Skeletal muscle cell (primary cell): Measurements from ENCODE around the gene TMEM232.

Experiments
- DNase-seq: peaks from one replicate; pipeline ENCODE4 v3.0.0-alpha.2; 2010; ENCODE audit warnings: low read depth
- H3K4me3 ChIP-seq: 2 replicates; pipeline ENCODE4 v1.5.1; 2011; ENCODE audit warnings: low read depth, mild to moderate bottlenecking, control low read depth, low read length, moderate library complexity

TMEM232 gene

DNA sequence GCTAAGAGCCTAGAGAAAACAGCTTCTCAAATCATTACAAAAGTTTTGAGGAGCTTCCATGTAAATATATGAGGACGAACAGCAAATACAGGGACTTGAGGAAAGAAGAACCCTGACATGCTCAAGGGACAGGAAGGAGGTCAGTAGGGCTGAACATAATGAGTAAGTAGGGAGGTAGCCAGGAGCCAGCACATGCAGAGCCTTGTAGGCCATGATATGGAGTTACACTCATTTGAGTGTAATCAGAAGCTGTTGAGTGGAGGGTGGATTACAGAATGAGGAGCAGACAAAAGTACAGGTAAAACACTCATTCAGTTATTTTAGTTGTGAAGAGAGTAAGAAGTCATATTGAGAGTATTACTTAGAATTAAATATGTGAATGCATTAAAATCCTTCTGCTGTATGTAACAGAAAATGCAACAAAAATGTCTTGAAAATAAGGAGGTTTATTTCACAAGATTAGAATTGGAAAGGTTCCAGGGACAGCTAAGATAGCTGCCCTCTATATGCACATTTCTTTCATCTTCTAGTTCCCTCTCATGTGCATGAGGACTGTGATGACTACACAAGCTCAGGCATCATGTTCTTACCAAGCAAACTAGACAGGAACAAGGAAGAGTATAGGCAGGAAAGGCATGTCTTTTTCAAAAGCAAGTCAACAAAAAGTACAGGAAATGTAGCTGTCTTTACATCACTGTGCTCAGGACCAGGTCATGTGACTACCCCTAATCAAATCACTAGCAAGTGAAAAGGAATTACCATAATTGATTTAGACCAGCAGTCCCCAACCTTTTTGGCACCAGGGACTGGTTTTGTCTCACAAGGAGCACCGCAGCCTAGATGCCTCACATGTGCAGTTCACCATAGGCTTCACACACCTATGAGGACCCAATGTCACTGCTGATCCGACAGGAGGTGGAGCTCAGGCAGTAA is 87.2 kb downstream of the TMEM232 start:
- no peak overlapping the region for H3K4me3 ChIP-seq
- DNase-seq: no peak

DNA sequence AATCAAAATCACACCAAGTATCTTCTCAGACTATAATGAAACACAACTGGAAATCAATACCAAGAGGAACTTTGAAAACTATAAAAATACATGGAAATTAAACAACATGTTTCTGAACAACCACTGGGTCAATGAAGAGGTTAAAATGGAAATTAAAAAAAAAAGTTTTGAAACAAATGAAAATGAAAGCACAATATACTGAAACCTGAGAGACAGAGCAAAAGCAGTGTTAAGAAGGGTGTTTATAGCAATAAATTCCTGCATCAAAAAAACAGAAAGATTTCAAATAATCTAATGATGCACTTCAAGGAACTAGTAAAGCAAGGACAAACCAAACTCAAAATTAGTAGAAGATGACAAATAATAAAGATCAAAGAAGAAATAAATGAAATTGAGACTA is 92.0 kb downstream of the TMEM232 start:
- DNase-seq: no peak

DNA sequence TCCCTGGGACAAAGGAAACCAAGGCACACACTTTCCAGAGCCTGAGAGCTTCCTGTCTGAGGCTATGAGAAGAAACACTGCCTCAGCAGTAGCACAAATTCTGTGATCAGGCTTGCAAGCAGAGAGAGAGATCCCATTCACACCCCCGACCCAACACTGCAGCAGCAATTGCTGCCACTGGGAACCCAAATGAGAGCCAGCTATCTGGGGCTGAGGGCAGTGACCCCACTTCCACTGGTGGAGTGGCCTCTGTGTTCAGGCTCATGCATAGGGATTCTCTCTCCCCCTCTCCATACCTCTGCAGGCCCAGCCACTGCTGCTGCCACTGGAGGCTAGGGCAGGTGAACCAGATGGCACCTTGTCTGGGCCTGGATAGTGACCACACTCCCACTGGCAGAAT is 95.2 kb downstream of the TMEM232 start:
- no peak for DNase-seq
- H3K4me3 ChIP-seq: no peak overlapping the region

More for the DNA sequence above, 92.0 kb downstream of the TMEM232 start:
- H3K4me3 ChIP-seq: no peak overlapping the region

- no peak for DNase-seq
- no peak overlapping the region for H3K4me3 ChIP-seq
These were observed 96.1 kb downstream of the TMEM232 start for GRCh38 chr5:110630350-110630749.

- H3K4me3 ChIP-seq: no peak overlapping the region
- DNase-seq: no peak
These were observed 101.0 kb downstream of the TMEM232 start for GRCh38 chr5:110625376-110625999.

DNA sequence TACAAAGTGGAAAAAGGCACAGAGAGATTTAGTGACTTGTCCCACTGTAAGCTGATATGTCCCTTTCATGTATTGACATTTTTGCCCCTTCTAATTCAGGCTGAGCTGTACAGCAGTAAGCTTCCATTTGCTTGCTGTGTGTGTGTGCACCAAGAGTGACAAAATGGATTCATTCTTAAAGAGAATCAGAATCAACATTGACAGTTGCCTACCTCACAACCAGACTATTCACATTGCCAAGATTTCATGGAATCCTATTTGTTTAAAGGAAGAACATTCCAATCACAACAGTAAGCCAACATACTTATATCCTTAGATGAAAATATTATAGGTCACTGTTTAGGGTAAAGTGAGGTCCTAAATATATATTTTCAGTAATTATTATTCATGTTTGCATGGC is 102.6 kb downstream of the TMEM232 start:
- DNase-seq: no peak
- H3K4me3 ChIP-seq: no peak overlapping the region

- DNase-seq: no peak
- no peak overlapping the region for H3K4me3 ChIP-seq
These were observed 107.5 kb downstream of the TMEM232 start for GRCh38 chr5:110618941-110619340.

DNA sequence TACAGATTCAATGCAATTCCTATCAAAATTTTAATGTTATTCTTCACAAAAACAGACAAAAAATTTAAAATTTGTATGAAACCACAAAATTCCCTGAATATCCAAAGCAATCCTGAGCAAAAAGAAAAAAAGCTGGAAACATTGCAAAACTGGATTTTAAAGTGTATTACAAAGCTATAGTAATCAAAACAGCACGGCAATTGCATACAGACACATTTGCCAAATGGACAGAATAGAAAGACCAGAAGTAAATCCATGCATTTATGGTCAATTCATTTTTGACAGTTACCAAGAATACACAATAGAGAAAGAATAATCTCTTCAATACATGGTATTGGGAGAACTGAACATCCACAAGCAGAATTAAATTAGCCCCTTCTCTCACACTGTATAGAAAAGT is 110.5 kb downstream of the TMEM232 start:
- no peak for DNase-seq

DNA sequence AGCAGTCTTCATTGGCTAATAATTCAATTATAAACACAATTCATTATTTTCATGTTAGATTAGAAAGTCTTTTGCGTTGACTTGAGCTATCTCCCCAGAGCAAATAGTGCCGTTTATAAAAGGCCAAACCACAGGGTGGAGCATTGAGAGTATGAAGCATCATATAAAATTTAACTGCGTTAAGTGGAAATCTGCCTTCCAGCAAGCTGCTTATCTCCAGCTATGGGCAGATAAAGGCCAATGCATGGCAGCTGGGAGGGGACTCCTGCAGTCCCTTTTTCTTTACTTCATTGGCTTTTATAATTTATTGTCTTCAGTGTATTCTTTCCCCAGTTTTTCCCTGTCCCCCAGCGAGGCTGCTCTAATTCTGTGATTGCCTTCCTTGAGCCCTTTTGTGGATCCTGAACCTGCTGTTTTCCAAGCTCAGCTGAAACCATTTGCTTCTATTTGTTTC is 113.7 kb downstream of the TMEM232 start:
- DNase-seq: no peak
- H3K4me3 ChIP-seq: no peak overlapping the region

More for the DNA sequence above, 110.5 kb downstream of the TMEM232 start:
- no peak overlapping the region for H3K4me3 ChIP-seq

DNA sequence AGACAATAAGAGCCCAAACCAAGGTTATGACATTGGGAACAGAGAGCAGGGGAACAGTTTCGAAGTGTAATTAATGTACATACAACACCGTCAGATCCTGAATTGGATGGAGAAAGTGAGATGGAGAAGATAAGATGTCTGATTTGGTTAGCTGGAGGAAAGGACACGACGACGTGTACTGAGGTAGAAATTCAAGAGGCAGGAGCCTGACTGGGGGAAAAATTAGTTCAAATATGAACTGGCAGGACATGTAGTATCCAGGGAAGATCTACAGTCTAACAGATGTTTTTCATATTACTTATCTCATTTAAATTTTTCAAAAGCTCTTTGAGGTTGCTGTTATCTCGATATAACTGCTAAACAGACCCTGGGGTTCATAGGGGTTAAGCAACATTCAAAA is 114.7 kb downstream of the TMEM232 start:
- no peak overlapping the region for H3K4me3 ChIP-seq
- DNase-seq: no peak

DNA sequence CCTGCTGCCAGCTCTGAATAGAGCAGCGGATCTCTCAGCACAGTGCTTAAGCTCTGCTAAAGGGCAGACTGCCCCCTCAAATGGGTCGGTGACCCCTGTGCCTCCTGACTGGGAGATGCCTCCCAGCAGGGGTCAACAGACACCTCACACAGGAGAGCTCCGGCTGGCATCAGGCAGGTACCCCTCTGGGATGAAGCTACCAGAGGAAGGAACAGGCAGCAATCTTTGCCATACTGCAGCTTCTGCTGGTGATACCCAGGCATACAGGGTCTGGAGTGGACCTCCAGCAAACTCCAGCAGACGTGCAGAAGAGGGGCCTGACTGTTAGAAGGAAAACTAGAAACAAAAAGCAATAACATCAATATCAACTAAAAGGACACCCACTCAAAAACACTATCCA is 131.6 kb downstream of the TMEM232 start:
- H3K4me3 ChIP-seq: no peak overlapping the region
- DNase-seq: no peak

DNA sequence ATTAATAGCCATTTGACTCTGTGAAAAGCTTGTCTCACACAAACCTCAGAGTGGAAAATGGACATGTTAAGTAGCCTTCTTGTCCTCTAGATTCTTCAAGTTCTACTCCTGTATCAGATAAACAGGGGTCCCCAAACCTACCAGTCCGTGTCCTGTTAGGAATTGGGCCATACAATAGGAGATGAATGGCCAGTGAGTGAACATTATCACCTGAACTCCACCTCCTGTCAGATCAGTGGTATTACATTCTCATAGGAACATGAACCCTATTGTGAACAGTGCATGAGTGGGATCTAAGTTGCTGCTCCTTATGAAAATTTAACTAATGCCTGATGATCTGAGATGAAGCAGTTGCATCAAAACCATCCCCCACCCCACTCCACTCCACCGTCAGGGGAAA is 136.3 kb downstream of the TMEM232 start:
- no peak for DNase-seq
- H3K4me3 ChIP-seq: no peak overlapping the region

GRCh38 chr5:110588286-110588980 is 138.0 kb downstream of the TMEM232 start:
- no peak for DNase-seq

DNA sequence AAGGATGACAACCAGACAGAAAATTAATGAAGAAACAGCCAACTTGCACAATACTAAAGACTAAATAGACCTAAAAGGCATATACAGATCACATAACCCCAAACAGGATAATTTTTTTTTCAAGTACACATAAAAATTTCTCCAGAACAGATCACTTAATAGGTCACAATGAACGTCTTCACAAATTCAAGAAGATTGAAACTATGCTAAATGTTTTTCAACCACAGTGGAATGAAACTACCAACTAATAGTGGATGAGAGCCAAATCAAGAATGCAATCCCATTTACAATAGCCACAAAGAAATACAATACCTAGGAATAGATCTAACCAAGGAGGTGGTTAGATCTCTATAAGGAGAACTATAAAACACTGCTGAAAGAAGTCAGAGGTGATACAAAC is 145.8 kb downstream of the TMEM232 start:
- no peak for DNase-seq
- H3K4me3 ChIP-seq: no peak overlapping the region

More at GRCh38 chr5:110588286-110588980, 138.0 kb downstream of the TMEM232 start:
- no peak overlapping the region for H3K4me3 ChIP-seq

GRCh38 chr5:110572729-110573128 is 153.7 kb downstream of the TMEM232 start:
- DNase-seq: no peak
- no peak overlapping the region for H3K4me3 ChIP-seq

GRCh38 chr5:110562191-110562590 is 164.3 kb downstream of the TMEM232 start:
- DNase-seq: no peak
- H3K4me3 ChIP-seq: no peak overlapping the region

GRCh38 chr5:110561510-110561909 is 165.0 kb downstream of the TMEM232 start:
- no peak for DNase-seq
- H3K4me3 ChIP-seq: no peak overlapping the region

DNA sequence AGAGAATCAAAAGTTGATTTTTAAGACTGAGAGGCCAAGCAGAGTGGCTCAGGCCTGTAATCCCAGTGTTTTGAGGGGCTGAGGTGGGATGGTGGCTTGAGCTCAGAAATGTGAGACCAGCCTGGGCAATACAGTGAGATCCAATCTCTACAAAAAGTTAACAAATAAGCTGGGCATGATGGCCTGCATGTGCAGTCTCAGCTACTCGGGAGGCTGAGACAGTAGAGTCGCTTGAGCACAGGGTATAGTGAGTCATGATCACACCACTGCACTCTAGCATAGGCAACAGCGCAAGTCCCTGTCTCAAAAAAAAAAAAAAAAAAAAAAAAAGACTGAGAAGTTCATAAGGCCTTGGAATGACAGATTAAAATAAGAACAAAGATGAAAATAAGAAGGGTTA is 177.2 kb downstream of the TMEM232 start:
- H3K4me3 ChIP-seq: no peak overlapping the region
- DNase-seq: no peak

GRCh38 chr5:110548171-110548570 is 178.3 kb downstream of the TMEM232 start:
- no peak overlapping the region for H3K4me3 ChIP-seq

GRCh38 chr5:110547495-110547894 is 179.0 kb downstream of the TMEM232 start:
- H3K4me3 ChIP-seq: no peak overlapping the region
- no peak for DNase-seq

More at GRCh38 chr5:110548171-110548570, 178.3 kb downstream of the TMEM232 start:
- no peak for DNase-seq
